ENCODE measurements around the gene YBX2. TPM values are rescaled to one million over a fixed set of nuclear protein-coding genes. Genes with fewer than 3 reads are reported as not detected.

The YBX2 gene
- polyA plus RNA-seq, 1 donor (not counting 4 experiments of a cell fraction or from before 2014, with no cell fraction given), result 0.05 TPM

DNA sequence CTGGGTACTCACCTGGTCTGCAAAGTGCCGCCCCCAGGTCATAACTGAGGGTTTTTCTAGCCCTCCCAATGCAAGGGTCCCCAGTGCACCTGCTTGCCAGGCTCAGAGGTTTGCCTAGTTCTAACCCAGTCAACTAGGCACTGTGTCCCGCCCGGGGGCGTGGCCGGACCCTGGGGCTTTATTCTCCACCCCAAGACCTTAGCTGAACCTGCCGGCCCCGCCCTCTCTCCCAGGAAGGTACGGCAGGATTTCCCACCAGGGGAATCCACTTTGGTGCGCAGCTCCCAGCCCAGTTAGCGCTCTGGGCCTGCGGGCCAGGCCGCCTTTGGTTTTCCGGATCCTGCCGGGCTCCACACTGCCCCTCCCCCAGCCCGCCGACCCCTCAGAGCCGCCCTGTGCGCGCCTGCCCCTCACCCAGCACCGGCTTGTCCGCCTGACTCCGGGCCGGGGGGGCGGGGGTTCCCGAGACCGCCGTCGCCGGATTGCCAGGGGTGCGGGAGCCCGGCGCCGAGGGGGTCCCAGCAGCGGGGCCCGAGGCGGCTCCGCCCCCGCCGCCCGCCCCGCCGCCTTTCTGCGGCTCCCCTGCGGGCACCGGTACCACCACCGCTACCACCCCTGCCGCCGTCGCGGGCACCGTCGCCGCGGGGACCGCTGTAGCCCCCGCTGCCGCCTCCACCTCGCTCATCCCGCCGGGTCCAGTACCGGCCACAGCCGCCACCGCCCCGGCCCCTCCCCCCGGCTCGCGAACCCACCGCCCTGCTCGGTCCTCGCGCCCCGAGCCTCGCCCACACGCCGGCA, 424 bp downstream of the YBX2 start:
- dilution Hi-C loops (cut with MboI; ENCODE audit: extremely low pct_ligation_motif_present, low sequenced_read_pairs), result no loop called here
- no peak overlapping the region for H2AFZ ChIP-seq (ENCODE audit: control insufficient read depth, low read length)
- H3K4me1 ChIP-seq (ENCODE audit: control insufficient read depth, extremely low read depth, insufficient read depth, low read length), result peaks cover 23% of the 10 kb centered on the region
- no peak overlapping the region for H3K9ac ChIP-seq (ENCODE audit: control insufficient read depth, extremely low read depth, insufficient read depth, low read length)
- H3K27me3 ChIP-seq (ENCODE audit: control insufficient read depth, extremely low read depth, insufficient read depth, low read length), result peaks cover 36% of the 10 kb centered on the region
- DNase-seq (ENCODE audit: low read depth, low spot score) (no peak), FAIRE-seq (no peak)
- H3K9me1 ChIP-seq (ENCODE audit: control insufficient read depth, extremely low read depth, insufficient read depth, low read length), result no peaks in the 10 kb centered on the region
- no peaks in the 10 kb centered on the region for H3K36me3 ChIP-seq (ENCODE audit: control insufficient read depth in 2 of 2, extremely low read depth in 1 of 2, insufficient read depth in 2 of 2, low read length in 2 of 2)
- peak overlapping the region; percentile 20 for H3K4me2 ChIP-seq (ENCODE audit: control insufficient read depth, extremely low read depth, insufficient read depth, low read depth, low read length)
- H3K79me2 ChIP-seq (ENCODE audit: control insufficient read depth, insufficient read depth, low read length), result no peaks in the 10 kb centered on the region
- H3K27ac ChIP-seq (ENCODE audit: control insufficient read depth, insufficient read depth, low read length), result no peak overlapping the region
- TF ChIP-seq CTCF (optimal IDR thresholded peaks at IDR 0.05 in 1 of 3, IDR thresholded peaks at IDR 0.05 in 1 of 3, conservative IDR thresholded peaks at IDR 0.05 in 1 of 3; ENCODE audit: extremely low read depth in 1 of 3, insufficient read depth in 2 of 3, low read length in 3 of 3) (no peak), EZH2 (IDR thresholded peaks at IDR 0.05; ENCODE audit: low read length) (no peak)
- H3K4me3 ChIP-seq (ENCODE audit: control insufficient read depth in 2 of 3, extremely low read depth in 1 of 3, insufficient read depth in 2 of 3, low read depth in 1 of 3, low read length in 3 of 3), result no peak overlapping the region
- H3K9me3 ChIP-seq (ENCODE audit: control insufficient read depth, low read depth, low read length), result no peaks in the 10 kb centered on the region
- peaks cover 2% of the 10 kb centered on the region for H4K20me1 ChIP-seq (ENCODE audit: control insufficient read depth, extremely low read depth, insufficient read depth, low read length)

- Histone ChIP-seq H3K4me1 (ENCODE audit: control insufficient read depth, extremely low read depth, insufficient read depth, low read length) (peaks cover 23% of the 10 kb centered on the region), H3K36me3 (ENCODE audit: control insufficient read depth in 2 of 2, extremely low read depth in 1 of 2, insufficient read depth in 2 of 2, low read length in 2 of 2) (no peaks in the 10 kb centered on the region), H2AFZ (ENCODE audit: control insufficient read depth, low read length) (no peak overlapping the region), H3K4me2 (ENCODE audit: control insufficient read depth, extremely low read depth, insufficient read depth, low read depth, low read length) (peak overlapping the region; percentile 29), H3K9me1 (ENCODE audit: control insufficient read depth, extremely low read depth, insufficient read depth, low read length) (no peaks in the 10 kb centered on the region), H3K9ac (ENCODE audit: control insufficient read depth, extremely low read depth, insufficient read depth, low read length) (no peak overlapping the region), H3K27me3 (ENCODE audit: control insufficient read depth, extremely low read depth, insufficient read depth, low read length) (peaks cover 37% of the 10 kb centered on the region), H4K20me1 (ENCODE audit: control insufficient read depth, extremely low read depth, insufficient read depth, low read length) (peaks cover 2% of the 10 kb centered on the region), H3K4me3 (ENCODE audit: control insufficient read depth in 2 of 3, extremely low read depth in 1 of 3, insufficient read depth in 2 of 3, low read depth in 1 of 3, low read length in 3 of 3) (no peak overlapping the region), H3K27ac (ENCODE audit: control insufficient read depth, insufficient read depth, low read length) (no peak overlapping the region), H3K79me2 (ENCODE audit: control insufficient read depth, insufficient read depth, low read length) (no peaks in the 10 kb centered on the region), H3K9me3 (ENCODE audit: control insufficient read depth, low read depth, low read length) (no peaks in the 10 kb centered on the region)
- dilution Hi-C loops (cut with MboI; ENCODE audit: extremely low pct_ligation_motif_present, low sequenced_read_pairs), result no loop called here
- peak; percentile 23 for FAIRE-seq
- no peak for DNase-seq (ENCODE audit: low read depth, low spot score)
- no peak for TF ChIP-seq CTCF (optimal IDR thresholded peaks at IDR 0.05 in 1 of 3, IDR thresholded peaks at IDR 0.05 in 1 of 3, conservative IDR thresholded peaks at IDR 0.05 in 1 of 3; ENCODE audit: extremely low read depth in 1 of 3, insufficient read depth in 2 of 3, low read length in 3 of 3)
- peak; percentile 19 for TF ChIP-seq EZH2 (IDR thresholded peaks at IDR 0.05; ENCODE audit: low read length)
These were observed 1.3 kb downstream of the YBX2 start for GRCh38 chr17:7293159-7293558.
